Measurements from ENCODE around the gene ATG13. TPM values are rescaled to one million over a fixed set of nuclear protein-coding genes. Genes with fewer than 3 reads are reported as not detected.

ATG13 gene
- total and polyA plus RNA-seq, 9 donors = 37.2 to 119 (median 54.5) TPM

DNA sequence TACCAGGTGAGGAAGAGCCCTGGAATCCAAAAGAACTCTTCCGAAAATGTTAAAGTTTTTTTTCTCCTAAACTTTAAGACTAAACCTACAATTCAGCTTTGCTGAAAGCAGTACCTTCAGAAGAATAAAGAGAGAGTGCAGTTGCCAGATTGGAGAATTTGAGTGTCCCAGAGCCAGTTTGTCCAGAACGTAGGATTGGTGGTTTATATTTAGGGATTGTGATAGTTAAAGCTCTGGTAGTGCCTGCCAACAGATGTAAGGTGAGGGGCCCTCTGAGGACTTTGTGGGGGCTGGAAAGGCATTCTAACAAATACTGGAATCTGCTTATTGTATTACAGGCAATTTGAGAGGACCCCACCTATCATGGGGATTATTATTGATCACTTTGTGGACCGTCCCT lies 39.8 kb downstream of the ATG13 start:
- Histone ChIP-seq H3K27ac (no peak overlapping the region), H3K4me1 (ENCODE audit: insufficient read depth) (no peaks in the 10 kb centered on the region), H3K4me3 (no peak overlapping the region), H3K36me3 (no peaks in the 10 kb centered on the region), H3K27me3 (no peaks in the 10 kb centered on the region), H3K9me3 (no peaks in the 10 kb centered on the region)
- TF ChIP-seq EP300 (IDR thresholded peaks at IDR 0.05) (no peak), POLR2A (IDR thresholded peaks at IDR 0.05) (no peak)
- TF ChIP-seq, protein P1, sequence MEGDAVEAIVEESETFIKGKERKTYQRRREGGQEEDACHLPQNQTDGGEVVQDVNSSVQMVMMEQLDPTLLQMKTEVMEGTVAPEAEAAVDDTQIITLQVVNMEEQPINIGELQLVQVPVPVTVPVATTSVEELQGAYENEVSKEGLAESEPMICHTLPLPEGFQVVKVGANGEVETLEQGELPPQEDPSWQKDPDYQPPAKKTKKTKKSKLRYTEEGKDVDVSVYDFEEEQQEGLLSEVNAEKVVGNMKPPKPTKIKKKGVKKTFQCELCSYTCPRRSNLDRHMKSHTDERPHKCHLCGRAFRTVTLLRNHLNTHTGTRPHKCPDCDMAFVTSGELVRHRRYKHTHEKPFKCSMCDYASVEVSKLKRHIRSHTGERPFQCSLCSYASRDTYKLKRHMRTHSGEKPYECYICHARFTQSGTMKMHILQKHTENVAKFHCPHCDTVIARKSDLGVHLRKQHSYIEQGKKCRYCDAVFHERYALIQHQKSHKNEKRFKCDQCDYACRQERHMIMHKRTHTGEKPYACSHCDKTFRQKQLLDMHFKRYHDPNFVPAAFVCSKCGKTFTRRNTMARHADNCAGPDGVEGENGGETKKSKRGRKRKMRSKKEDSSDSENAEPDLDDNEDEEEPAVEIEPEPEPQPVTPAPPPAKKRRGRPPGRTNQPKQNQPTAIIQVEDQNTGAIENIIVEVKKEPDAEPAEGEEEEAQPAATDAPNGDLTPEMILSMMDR (IDR thresholded peaks at IDR 0.05) = no peak
- no peak for DNase-seq
- WGBS, 3 donors = 82 to 93% (median 89%) methylated on average over 3 of the region's 3 CpGs
- intact Hi-C loops (cut with DNase I) = no loop called here

DNA sequence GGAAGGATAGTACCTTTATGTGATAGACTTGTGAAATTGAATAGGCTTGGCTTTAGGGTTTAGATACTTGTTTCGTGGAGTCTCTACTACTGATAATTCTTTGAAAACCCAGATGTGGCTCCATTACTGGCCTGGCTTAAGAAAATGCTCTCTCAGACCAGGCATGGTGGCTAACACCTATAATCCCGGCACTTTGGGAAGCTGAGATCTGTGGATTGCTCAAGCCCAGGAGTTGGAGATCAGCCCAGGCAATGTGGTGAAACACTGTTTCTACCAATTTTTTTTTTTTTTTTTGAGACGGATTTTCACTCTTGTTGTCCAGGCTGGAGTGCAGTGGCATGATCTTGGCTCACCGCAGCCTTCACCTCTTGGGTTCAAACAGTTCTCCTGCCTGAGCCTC lies 40.9 kb downstream of the ATG13 start:
- Histone ChIP-seq H3K4me1 (ENCODE audit: insufficient read depth) (no peaks in the 10 kb centered on the region), H3K9me3 (no peaks in the 10 kb centered on the region), H3K4me3 (no peak overlapping the region), H3K27me3 (no peaks in the 10 kb centered on the region), H3K27ac (no peak overlapping the region), H3K36me3 (no peaks in the 10 kb centered on the region)
- intact Hi-C loops (cut with DNase I) = no loop called here
- 61 to 80% (median 77%) methylated on average over 4 of the region's 4 CpGs for WGBS, 3 donors
- TF ChIP-seq EP300 (IDR thresholded peaks at IDR 0.05) (no peak), POLR2A (IDR thresholded peaks at IDR 0.05) (no peak)
- TF ChIP-seq, protein P1 (IDR thresholded peaks at IDR 0.05) = no peak
- DNase-seq = peak in 1 of 5 donors; percentile 61

DNA sequence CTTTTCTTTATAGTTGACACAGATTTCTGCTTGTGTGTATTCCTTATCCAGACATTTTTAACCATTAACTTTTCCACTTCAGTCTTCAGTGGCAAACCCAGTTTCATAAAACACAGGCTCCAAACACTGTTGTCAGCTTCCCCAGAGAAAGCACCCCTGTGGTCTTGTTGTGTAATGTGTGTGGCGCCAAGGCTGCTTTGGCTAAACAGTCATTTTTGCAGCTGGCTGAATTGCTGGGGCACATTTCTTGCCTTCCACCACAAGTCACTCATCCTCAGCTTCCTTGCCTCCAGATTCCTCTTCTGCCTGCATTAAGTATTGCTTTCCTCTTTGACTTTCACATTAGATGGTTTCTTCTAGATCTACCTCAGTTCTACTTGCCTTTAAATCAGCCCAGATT lies 42.6 kb downstream of the ATG13 start:
- no peak for DNase-seq
- WGBS, 3 donors = 91 to 100% (median 94%) methylated on average over 1 of the region's 1 CpG

DNA sequence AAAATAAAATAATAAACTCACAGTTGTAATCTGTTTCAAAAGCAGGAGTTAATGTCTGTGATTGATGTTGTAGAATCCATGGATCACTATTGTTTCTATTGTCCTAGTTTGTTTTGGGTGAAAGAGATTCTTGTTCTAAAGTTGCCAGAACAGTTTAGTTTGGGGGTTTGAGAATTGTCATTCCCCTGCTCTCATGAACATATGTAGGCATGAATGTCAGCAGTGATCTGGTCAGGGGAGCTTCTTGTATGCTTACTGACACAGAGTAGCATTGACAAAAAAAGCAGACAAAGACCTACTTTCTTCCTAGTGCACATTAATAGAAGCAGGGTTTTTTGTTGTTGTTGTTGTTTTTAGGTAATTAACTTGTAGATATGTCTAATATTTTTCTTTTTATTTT lies 44.5 kb downstream of the ATG13 start:
- intact Hi-C loops (cut with DNase I) = no loop called here
- no peaks in the 10 kb centered on the region for H3K27me3 ChIP-seq
- TF ChIP-seq EP300 (IDR thresholded peaks at IDR 0.05) (no peak), POLR2A (IDR thresholded peaks at IDR 0.05) (no peak)
- no peaks in the 10 kb centered on the region for H3K9me3 ChIP-seq
- H3K27ac ChIP-seq = no peak overlapping the region
- no peaks in the 10 kb centered on the region for H3K36me3 ChIP-seq
- H3K4me3 ChIP-seq = no peak overlapping the region
- H3K4me1 ChIP-seq (ENCODE audit: insufficient read depth) = peaks cover 1% of the 10 kb centered on the region
- no peak for DNase-seq

More for the DNA sequence above, 42.6 kb downstream of the ATG13 start:
- Histone ChIP-seq H3K4me1 (ENCODE audit: insufficient read depth) (no peaks in the 10 kb centered on the region), H3K36me3 (no peaks in the 10 kb centered on the region), H3K4me3 (no peak overlapping the region), H3K27me3 (no peaks in the 10 kb centered on the region), H3K9me3 (no peaks in the 10 kb centered on the region), H3K27ac (no peak overlapping the region)
- TF ChIP-seq EP300 (IDR thresholded peaks at IDR 0.05) (no peak), POLR2A (IDR thresholded peaks at IDR 0.05) (no peak)
- TF ChIP-seq, protein P1 (IDR thresholded peaks at IDR 0.05) = no peak
- intact Hi-C loops (cut with DNase I) = no loop called here

DNA sequence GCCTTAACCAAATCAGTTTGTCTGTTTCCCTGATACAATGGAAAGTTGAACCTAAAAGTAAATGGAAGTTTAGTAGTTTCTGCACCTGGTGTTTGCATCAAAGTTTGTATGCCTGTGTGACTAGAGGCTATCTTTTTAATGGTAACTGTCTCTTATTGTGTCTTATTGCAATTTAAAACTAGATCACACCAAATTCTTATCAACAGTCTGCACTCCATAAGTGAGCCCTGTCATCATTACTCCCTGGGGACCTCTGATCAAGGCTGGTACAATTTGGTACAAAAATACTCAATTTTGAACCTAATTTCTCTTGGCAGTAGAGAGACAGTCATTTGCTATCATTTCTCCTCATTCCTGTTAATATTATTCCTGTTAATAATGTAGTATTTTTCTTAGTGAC lies 45.0 kb downstream of the ATG13 start:
- Histone ChIP-seq H3K9me3 (no peaks in the 10 kb centered on the region), H3K4me3 (no peak overlapping the region), H3K4me1 (ENCODE audit: insufficient read depth) (peaks cover 1% of the 10 kb centered on the region), H3K27me3 (no peaks in the 10 kb centered on the region), H3K36me3 (no peaks in the 10 kb centered on the region), H3K27ac (no peak overlapping the region)
- TF ChIP-seq, protein P1 (IDR thresholded peaks at IDR 0.05) = no peak
- DNase-seq = no peak
- intact Hi-C loops (cut with DNase I) = no loop called here

Data from ovary (tissue), 9 donors.